HL-60 (cell line): ENCODE results near the gene ADPRHL1.

Source experiments
- GABPA ChIP-seq: IDR thresholded peaks from 2 replicates; pipeline ENCODE4 v1.6.1; 2012; ENCODE audit warnings: low read depth
- POLR2AphosphoS5 ChIP-seq: IDR thresholded peaks from 2 replicates; pipeline ENCODE4 v1.6.1; 2012; ENCODE audit warnings: low read depth

DNA sequence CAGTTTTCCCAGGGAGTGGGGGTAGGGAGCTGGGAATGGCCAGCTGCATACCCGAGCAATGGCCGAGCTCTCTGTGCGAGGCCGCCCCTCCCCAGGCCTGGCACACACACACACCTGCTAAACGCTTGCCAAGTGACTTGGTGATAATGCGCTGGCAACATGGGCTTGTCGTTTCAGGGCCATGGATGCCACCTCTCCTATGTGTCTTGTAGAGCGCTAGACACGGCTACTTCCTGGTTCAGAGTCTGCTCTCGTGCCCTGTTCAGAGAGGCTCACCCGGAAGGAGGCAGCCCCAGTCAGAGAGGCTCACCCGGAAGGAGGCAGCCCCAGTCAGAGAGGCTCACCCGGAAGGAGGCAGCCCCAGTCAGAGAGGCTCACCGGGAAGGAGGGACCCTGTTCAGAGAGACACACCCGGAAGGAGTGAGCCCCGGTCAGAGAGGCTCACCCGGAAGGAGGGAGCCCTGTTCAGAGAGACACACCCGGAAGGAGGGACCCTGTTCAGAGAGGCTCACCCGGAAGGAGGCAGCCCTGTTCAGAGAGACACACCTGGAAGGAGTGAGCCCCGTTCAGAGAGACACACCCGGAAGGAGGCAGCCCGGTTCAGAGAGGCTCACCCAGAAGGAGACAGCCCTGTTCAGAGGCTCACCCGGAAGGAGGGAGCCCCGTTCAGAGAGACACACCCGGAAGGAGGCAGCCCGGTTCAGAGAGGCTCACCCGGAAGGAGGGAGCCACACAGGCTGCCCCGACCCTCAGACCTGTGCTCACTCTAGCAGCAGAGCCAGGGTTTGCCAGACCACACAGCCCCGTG lies 4.2 kb downstream of the ADPRHL1 start:
- TF ChIP-seq GABPA = no peak
- no peak for TF ChIP-seq POLR2AphosphoS5
